ENCODE measurements around the gene EIF4ENIF1. TPM values are rescaled to one million over a fixed set of nuclear protein-coding genes. Genes with fewer than 3 reads are reported as not detected.

Gene EIF4ENIF1, protein sequence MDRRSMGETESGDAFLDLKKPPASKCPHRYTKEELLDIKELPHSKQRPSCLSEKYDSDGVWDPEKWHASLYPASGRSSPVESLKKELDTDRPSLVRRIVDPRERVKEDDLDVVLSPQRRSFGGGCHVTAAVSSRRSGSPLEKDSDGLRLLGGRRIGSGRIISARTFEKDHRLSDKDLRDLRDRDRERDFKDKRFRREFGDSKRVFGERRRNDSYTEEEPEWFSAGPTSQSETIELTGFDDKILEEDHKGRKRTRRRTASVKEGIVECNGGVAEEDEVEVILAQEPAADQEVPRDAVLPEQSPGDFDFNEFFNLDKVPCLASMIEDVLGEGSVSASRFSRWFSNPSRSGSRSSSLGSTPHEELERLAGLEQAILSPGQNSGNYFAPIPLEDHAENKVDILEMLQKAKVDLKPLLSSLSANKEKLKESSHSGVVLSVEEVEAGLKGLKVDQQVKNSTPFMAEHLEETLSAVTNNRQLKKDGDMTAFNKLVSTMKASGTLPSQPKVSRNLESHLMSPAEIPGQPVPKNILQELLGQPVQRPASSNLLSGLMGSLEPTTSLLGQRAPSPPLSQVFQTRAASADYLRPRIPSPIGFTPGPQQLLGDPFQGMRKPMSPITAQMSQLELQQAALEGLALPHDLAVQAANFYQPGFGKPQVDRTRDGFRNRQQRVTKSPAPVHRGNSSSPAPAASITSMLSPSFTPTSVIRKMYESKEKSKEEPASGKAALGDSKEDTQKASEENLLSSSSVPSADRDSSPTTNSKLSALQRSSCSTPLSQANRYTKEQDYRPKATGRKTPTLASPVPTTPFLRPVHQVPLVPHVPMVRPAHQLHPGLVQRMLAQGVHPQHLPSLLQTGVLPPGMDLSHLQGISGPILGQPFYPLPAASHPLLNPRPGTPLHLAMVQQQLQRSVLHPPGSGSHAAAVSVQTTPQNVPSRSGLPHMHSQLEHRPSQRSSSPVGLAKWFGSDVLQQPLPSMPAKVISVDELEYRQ
- total RNA-seq (2021), result 35.4 and 36.3 TPM in 2 replicates
- long read RNA-seq, transcript EIF4ENIF1-201 (19 exons, 3,544 nt), result major isoform, 10 of 33 reads
- long read RNA-seq, partial matches to known transcripts, result 14 of 33 reads
- long read RNA-seq, other reads (novel, unspliced or antisense), result 9 of 33 reads

DNA sequence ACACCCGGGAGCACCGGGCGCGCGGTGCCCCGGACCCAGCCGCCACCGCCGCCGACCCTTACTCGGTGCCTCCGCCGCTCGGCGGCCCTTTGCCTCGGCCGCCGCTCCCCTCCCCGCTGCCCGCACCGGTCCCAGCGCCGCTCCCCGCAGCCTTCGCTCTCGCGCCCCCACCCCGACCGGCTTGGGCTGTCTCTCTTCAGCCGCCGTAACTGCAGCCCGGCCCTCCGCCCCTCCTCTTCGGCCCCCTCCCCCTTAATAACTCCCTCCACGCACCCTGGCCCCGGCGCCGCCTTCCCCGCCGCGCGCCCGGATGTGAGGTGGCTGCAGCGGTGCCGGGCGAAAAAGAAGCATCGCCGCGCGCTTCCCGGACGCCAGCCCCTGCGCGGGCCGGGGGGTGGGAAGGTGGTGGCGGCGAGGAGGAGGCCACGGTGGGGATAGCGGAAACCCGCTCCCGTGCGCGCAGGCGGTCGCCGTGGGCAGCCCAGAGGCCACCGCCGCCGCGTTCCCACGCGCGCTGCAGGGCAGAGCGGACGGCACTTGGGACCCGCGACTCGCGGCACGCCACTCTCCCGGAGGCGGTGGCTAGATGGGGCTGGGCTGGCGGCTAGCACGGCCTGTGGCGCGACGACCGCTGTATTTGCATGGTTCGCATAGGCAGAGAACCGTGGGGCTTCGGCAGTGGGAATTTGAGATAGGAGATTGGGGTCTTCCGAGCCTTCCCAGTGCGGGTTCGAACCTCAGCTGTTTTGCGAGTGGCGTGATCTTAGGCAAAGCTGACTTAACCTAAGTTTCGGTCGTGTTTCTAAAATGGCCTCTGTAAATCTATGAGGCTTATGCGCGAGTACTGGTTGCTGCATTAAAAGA, at the start of gene EIF4ENIF1:
Gene EIF4ENIF1, minus strand, starts transcription at position 211 of the 864 bp plus-strand sequence. CDS start 1,124 bp downstream, outside the sequence.
- no peaks in the 10 kb centered on the region for H3K79me2 ChIP-seq (ENCODE audit: insufficient read depth, low read length)
- no peak within 1 kb of the TSS for H2AK5ac ChIP-seq (ENCODE audit: insufficient read length, low read length)
- TF ChIP-seq, protein P1, sequence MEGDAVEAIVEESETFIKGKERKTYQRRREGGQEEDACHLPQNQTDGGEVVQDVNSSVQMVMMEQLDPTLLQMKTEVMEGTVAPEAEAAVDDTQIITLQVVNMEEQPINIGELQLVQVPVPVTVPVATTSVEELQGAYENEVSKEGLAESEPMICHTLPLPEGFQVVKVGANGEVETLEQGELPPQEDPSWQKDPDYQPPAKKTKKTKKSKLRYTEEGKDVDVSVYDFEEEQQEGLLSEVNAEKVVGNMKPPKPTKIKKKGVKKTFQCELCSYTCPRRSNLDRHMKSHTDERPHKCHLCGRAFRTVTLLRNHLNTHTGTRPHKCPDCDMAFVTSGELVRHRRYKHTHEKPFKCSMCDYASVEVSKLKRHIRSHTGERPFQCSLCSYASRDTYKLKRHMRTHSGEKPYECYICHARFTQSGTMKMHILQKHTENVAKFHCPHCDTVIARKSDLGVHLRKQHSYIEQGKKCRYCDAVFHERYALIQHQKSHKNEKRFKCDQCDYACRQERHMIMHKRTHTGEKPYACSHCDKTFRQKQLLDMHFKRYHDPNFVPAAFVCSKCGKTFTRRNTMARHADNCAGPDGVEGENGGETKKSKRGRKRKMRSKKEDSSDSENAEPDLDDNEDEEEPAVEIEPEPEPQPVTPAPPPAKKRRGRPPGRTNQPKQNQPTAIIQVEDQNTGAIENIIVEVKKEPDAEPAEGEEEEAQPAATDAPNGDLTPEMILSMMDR (conservative IDR thresholded peaks at IDR 0.05), result no peak
- Mint-ChIP-seq H3K27me3 (ENCODE audit: low read depth) (peaks cover 7% of the 10 kb centered on the region), H3K36me3 (ENCODE audit: insufficient read depth in 1 of 3, low read depth in 3 of 3) (peaks cover 10 to 35% (median 28%) of the 10 kb centered on the region in 3 experiments; a peak in 6 of 7 replicates), H3K9me3 (no peaks in the 10 kb centered on the region), H3K4me3 (peak within 1 kb of the TSS; percentile 92 to 97), H3K27ac (peak within 1 kb of the TSS; percentile 87 to 91 (median 89)), H3K4me1 (peaks cover 33 to 34% of the 10 kb centered on the region in 2 experiments)
- peak; percentile 76 for DNase-seq
- H3K9me3 ChIP-seq (ENCODE audit: control insufficient read depth, low read depth, low read length), result no peaks in the 10 kb centered on the region
- H3K27me3 ChIP-seq (ENCODE audit: insufficient read depth, low read length), result no peaks in the 10 kb centered on the region
- H4K8ac ChIP-seq (replicated peaks; ENCODE audit: insufficient read length, low read depth, low read length), result no peak within 1 kb of the TSS
- no peak within 1 kb of the TSS for H2BK120ac ChIP-seq (ENCODE audit: low read depth, low read length, poor library complexity, severe bottlenecking)
- peaks cover 7% of the 10 kb centered on the region for H3K23me2 ChIP-seq (ENCODE audit: insufficient read length, low read depth, low read length, poor library complexity, severe bottlenecking)
- H3K4ac ChIP-seq (ENCODE audit: low read depth, low read length), result no peak within 1 kb of the TSS
- H3K18ac ChIP-seq (ENCODE audit: insufficient read length, low read depth, low read length), result peak within 1 kb of the TSS; percentile 70
- H3K23ac ChIP-seq (ENCODE audit: insufficient read length, low read depth, low read length), result no peak within 1 kb of the TSS
- H3K9ac ChIP-seq (ENCODE audit: extremely low read depth, insufficient read length, low read length), result peak within 1 kb of the TSS; percentile 13
- no peak within 1 kb of the TSS for H4K91ac ChIP-seq (ENCODE audit: insufficient read length, low read depth, low read length)
- H2BK15ac ChIP-seq (ENCODE audit: low read depth, low read length), result no peak within 1 kb of the TSS
- no peak within 1 kb of the TSS for H2BK20ac ChIP-seq (ENCODE audit: low read depth, low read length, poor library complexity, severe bottlenecking)
- H3K14ac ChIP-seq (ENCODE audit: insufficient read depth, low read length), result peak within 1 kb of the TSS; percentile 11; the same call in 1 of the 2 replicates
- no peak within 1 kb of the TSS for H3K27ac ChIP-seq (ENCODE audit: insufficient read length, low read depth, low read length)
- H3T11ph ChIP-seq (ENCODE audit: low read length), result no peak within 1 kb of the TSS
- H3K79me1 ChIP-seq (ENCODE audit: insufficient read depth, low read depth, low read length, poor library complexity, severe bottlenecking), result no peaks in the 10 kb centered on the region
- no peaks in the 10 kb centered on the region; the same call in 1 of the 2 replicates for H3K4me1 ChIP-seq (ENCODE audit: insufficient read depth, low read length)
- H3K56ac ChIP-seq (ENCODE audit: insufficient read length, low read depth, low read length), result no peak within 1 kb of the TSS
- no peak within 1 kb of the TSS for H2AFZ ChIP-seq (ENCODE audit: low read length)
- H2BK12ac ChIP-seq (ENCODE audit: insufficient read length, low read depth, low read length), result no peak within 1 kb of the TSS
- WGBS (ENCODE audit: extremely low coverage, insufficient read length, low lambda C conversion rate), result no CpG with 5 or more reads among the region's 100 CpGs
- no peak within 1 kb of the TSS for H4K5ac ChIP-seq (ENCODE audit: insufficient read length, low read depth, low read length)
- H3K4me2 ChIP-seq (ENCODE audit: insufficient read depth, insufficient read length, low read length), result peak within 1 kb of the TSS; percentile 68
- no peaks in the 10 kb centered on the region for H4K20me1 ChIP-seq (ENCODE audit: control insufficient read depth, insufficient read depth, insufficient read length)
- no peak within 1 kb of the TSS for H2BK5ac ChIP-seq (ENCODE audit: insufficient read length, low read length)

All from H9 (cell line).